Measurements from ENCODE around the gene MFAP2. TPM values are rescaled to one million over a fixed set of nuclear protein-coding genes. Genes with fewer than 3 reads are reported as not detected.

The MFAP2 gene
- total RNA-seq, 2 donors from 2014 or later: not detected

- ATAC-seq (no peak), DNase-seq (ENCODE audit: low spot score) (no peak)
- Mint-ChIP-seq H3K4me1 (ENCODE audit: low read depth in 2 of 2) (peaks cover 5 to 10% of the 10 kb centered on the region in 2 donors), H3K9me3 (no peaks in the 10 kb centered on the region), H3K27me3 (peaks cover 16 to 22% of the 10 kb centered on the region in 2 donors), H3K36me3 (no peaks in the 10 kb centered on the region), H3K4me3 (no peak overlapping the region), H3K27ac (no peak overlapping the region)
Measured at GRCh38 chr1:16983649-16984048, 3.2 kb upstream of the MFAP2 start.

GRCh38 chr1:16982902-16983301 is 2.5 kb upstream of the MFAP2 start:
- H3K27ac Mint-ChIP-seq: no peak overlapping the region
- H3K9me3 Mint-ChIP-seq: no peaks in the 10 kb centered on the region
- ATAC-seq (no peak), DNase-seq (ENCODE audit: low spot score) (no peak)
- H3K4me3 Mint-ChIP-seq: no peak overlapping the region
- peaks cover 5 to 10% of the 10 kb centered on the region in 2 donors for H3K4me1 Mint-ChIP-seq (ENCODE audit: low read depth in 2 of 2)
- H3K36me3 Mint-ChIP-seq: no peaks in the 10 kb centered on the region
- peaks cover 16 to 22% of the 10 kb centered on the region in 2 donors for H3K27me3 Mint-ChIP-seq

GRCh38 chr1:16981269-16981849 is 939 bp upstream of the MFAP2 start:
- Mint-ChIP-seq H3K4me3 (peak overlapping the region; percentile 55), H3K27me3 (peaks cover 16 to 22% of the 10 kb centered on the region in 2 donors), H3K9me3 (no peaks in the 10 kb centered on the region), H3K27ac (peak overlapping the region in 1 of 2 donors; percentile 45), H3K4me1 (ENCODE audit: low read depth in 2 of 2) (peaks cover 5 to 10% of the 10 kb centered on the region in 2 donors), H3K36me3 (no peaks in the 10 kb centered on the region)
- DNase-seq (ENCODE audit: low spot score) (no peak), ATAC-seq (no peak)

- no peak overlapping the region for H3K4me3 Mint-ChIP-seq
- no peaks in the 10 kb centered on the region for H3K9me3 Mint-ChIP-seq
- H3K4me1 Mint-ChIP-seq (ENCODE audit: low read depth in 2 of 2): peaks cover 5 to 10% of the 10 kb centered on the region in 2 donors
- DNase-seq (ENCODE audit: low spot score): no peak
- ATAC-seq: no peak
- H3K27me3 Mint-ChIP-seq: peaks cover 16 to 22% of the 10 kb centered on the region in 2 donors
- H3K27ac Mint-ChIP-seq: no peak overlapping the region
- no peaks in the 10 kb centered on the region for H3K36me3 Mint-ChIP-seq
Measured at GRCh38 chr1:16979475-16980327, 719 bp downstream of the MFAP2 start.

GRCh38 chr1:16978567-16979474 is 1.6 kb downstream of the MFAP2 start:
- no peaks in the 10 kb centered on the region for H3K9me3 Mint-ChIP-seq
- no peak for DNase-seq (ENCODE audit: low spot score)
- H3K27me3 Mint-ChIP-seq: peaks cover 16 to 22% of the 10 kb centered on the region in 2 donors
- ATAC-seq: no peak
- no peaks in the 10 kb centered on the region for H3K36me3 Mint-ChIP-seq
- H3K4me1 Mint-ChIP-seq (ENCODE audit: low read depth in 2 of 2): peaks cover 5 to 10% of the 10 kb centered on the region in 2 donors
- no peak overlapping the region for H3K4me3 Mint-ChIP-seq
- no peak overlapping the region for H3K27ac Mint-ChIP-seq

- H3K27me3 Mint-ChIP-seq: peaks cover 13 to 18% of the 10 kb centered on the region in 2 donors
- H3K4me3 Mint-ChIP-seq: no peak overlapping the region
- H3K36me3 Mint-ChIP-seq: no peaks in the 10 kb centered on the region
- no peak overlapping the region for H3K27ac Mint-ChIP-seq
- H3K4me1 Mint-ChIP-seq (ENCODE audit: low read depth in 2 of 2): peaks cover 5 to 10% of the 10 kb centered on the region in 2 donors
- H3K9me3 Mint-ChIP-seq: no peaks in the 10 kb centered on the region
- DNase-seq (ENCODE audit: low spot score): no peak
- ATAC-seq: no peak
Measured at GRCh38 chr1:16978139-16978538, 2.3 kb downstream of the MFAP2 start.

GRCh38 chr1:16977377-16977776 is 3.0 kb downstream of the MFAP2 start:
- Mint-ChIP-seq H3K27me3 (peaks cover 10 to 14% of the 10 kb centered on the region in 2 donors), H3K27ac (no peak overlapping the region), H3K36me3 (no peaks in the 10 kb centered on the region), H3K4me1 (ENCODE audit: low read depth in 2 of 2) (peaks cover 5 to 10% of the 10 kb centered on the region in 2 donors), H3K9me3 (no peaks in the 10 kb centered on the region), H3K4me3 (no peak overlapping the region)
- ATAC-seq (no peak), DNase-seq (ENCODE audit: low spot score) (no peak)

GRCh38 chr1:16976966-16977365 is 3.5 kb downstream of the MFAP2 start:
- Mint-ChIP-seq H3K9me3 (no peaks in the 10 kb centered on the region), H3K27ac (no peak overlapping the region), H3K36me3 (no peaks in the 10 kb centered on the region), H3K27me3 (peaks cover 10 to 14% of the 10 kb centered on the region in 2 donors), H3K4me3 (no peak overlapping the region), H3K4me1 (ENCODE audit: low read depth in 2 of 2) (peaks cover 5 to 10% of the 10 kb centered on the region in 2 donors)
- ATAC-seq: no peak
- no peak for DNase-seq (ENCODE audit: low spot score)

- ATAC-seq: no peak
- Mint-ChIP-seq H3K27me3 (peaks cover 2 to 3% of the 10 kb centered on the region in 2 donors), H3K9me3 (no peaks in the 10 kb centered on the region), H3K4me3 (no peak overlapping the region), H3K27ac (no peak overlapping the region), H3K4me1 (ENCODE audit: low read depth in 2 of 2) (peaks cover 2 to 3% of the 10 kb centered on the region in 2 donors), H3K36me3 (no peaks in the 10 kb centered on the region)
- no peak for DNase-seq (ENCODE audit: low spot score)
Measured at GRCh38 chr1:16975838-16976237, 4.6 kb downstream of the MFAP2 start.

GRCh38 chr1:16975211-16975610 is 5.2 kb downstream of the MFAP2 start:
- no peak overlapping the region for H3K4me3 Mint-ChIP-seq
- ATAC-seq (no peak), DNase-seq (ENCODE audit: low spot score) (no peak)
- no peaks in the 10 kb centered on the region for H3K36me3 Mint-ChIP-seq
- no peak overlapping the region for H3K27ac Mint-ChIP-seq
- H3K27me3 Mint-ChIP-seq: no peaks in the 10 kb centered on the region
- no peaks in the 10 kb centered on the region for H3K4me1 Mint-ChIP-seq (ENCODE audit: low read depth in 2 of 2)
- no peaks in the 10 kb centered on the region for H3K9me3 Mint-ChIP-seq

- no peak for DNase-seq (ENCODE audit: low spot score)
- Mint-ChIP-seq H3K4me3 (no peak overlapping the region), H3K4me1 (ENCODE audit: low read depth in 2 of 2) (no peaks in the 10 kb centered on the region), H3K9me3 (no peaks in the 10 kb centered on the region), H3K36me3 (no peaks in the 10 kb centered on the region), H3K27me3 (no peaks in the 10 kb centered on the region), H3K27ac (no peak overlapping the region)
- ATAC-seq: no peak
Measured at GRCh38 chr1:16973215-16973614, 7.2 kb downstream of the MFAP2 start.

GRCh38 chr1:16972189-16972895 is 8.1 kb downstream of the MFAP2 start:
- Mint-ChIP-seq H3K4me1 (ENCODE audit: low read depth in 2 of 2) (no peaks in the 10 kb centered on the region), H3K4me3 (no peak overlapping the region), H3K27ac (no peak overlapping the region), H3K36me3 (no peaks in the 10 kb centered on the region), H3K27me3 (no peaks in the 10 kb centered on the region), H3K9me3 (no peaks in the 10 kb centered on the region)
- DNase-seq (ENCODE audit: low spot score) (no peak), ATAC-seq (no peak)

All from natural killer cell treated with Interleukin-12 subunit alpha and Interleukin-12 subunit beta and Interleukin-15 and Interleukin-18, amount 100 ng/mL, for 72 hours (primary cell).